Measurements from ENCODE around the gene RASL10B. TPM values are rescaled to one million over a fixed set of nuclear protein-coding genes. Genes with fewer than 3 reads are reported as not detected.

RASL10B gene
- total and polyA plus RNA-seq, 10 of the 15 experiments (the other 5 are each of a cell fraction or from before 2014, with no cell fraction given): not detected

DNA sequence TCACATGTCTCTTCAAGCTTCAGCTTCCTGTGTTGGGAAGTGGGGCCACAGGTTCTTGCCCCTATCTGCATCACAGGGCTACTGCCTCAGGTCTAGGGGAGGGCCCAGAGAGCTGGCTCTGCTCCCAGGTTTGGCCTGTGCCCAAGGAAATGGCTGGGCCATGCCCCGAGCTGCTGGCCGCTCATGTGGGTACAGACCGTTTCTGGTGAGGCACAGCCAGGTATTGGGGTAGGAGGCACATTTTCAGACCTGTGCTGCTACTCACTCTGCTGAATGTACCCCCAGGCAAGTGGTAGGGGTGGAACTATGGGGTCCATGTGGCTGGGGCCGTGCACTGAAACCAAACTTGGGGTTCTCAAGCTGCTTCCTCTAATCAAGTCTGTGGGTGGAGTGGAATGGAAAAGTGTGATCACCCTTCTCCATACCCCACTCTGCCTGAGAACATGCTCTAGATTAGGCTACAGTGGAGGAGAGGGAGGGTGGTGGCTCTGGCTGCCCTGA lies 17.0 kb downstream of the RASL10B start:
- TF ChIP-seq TCF12 (IDR thresholded peaks at IDR 0.05; ENCODE audit: low read depth, low read length): no peak
- TF ChIP-seq KLF5 (IDR thresholded peaks at IDR 0.05; ENCODE audit: partially characterized antibody): no peak
- no peak for TF ChIP-seq STAT3 (IDR thresholded peaks at IDR 0.05; ENCODE audit: low read depth, low read length)
- TF ChIP-seq HDGF (IDR thresholded peaks at IDR 0.05): no peak
- TF ChIP-seq, protein P1, sequence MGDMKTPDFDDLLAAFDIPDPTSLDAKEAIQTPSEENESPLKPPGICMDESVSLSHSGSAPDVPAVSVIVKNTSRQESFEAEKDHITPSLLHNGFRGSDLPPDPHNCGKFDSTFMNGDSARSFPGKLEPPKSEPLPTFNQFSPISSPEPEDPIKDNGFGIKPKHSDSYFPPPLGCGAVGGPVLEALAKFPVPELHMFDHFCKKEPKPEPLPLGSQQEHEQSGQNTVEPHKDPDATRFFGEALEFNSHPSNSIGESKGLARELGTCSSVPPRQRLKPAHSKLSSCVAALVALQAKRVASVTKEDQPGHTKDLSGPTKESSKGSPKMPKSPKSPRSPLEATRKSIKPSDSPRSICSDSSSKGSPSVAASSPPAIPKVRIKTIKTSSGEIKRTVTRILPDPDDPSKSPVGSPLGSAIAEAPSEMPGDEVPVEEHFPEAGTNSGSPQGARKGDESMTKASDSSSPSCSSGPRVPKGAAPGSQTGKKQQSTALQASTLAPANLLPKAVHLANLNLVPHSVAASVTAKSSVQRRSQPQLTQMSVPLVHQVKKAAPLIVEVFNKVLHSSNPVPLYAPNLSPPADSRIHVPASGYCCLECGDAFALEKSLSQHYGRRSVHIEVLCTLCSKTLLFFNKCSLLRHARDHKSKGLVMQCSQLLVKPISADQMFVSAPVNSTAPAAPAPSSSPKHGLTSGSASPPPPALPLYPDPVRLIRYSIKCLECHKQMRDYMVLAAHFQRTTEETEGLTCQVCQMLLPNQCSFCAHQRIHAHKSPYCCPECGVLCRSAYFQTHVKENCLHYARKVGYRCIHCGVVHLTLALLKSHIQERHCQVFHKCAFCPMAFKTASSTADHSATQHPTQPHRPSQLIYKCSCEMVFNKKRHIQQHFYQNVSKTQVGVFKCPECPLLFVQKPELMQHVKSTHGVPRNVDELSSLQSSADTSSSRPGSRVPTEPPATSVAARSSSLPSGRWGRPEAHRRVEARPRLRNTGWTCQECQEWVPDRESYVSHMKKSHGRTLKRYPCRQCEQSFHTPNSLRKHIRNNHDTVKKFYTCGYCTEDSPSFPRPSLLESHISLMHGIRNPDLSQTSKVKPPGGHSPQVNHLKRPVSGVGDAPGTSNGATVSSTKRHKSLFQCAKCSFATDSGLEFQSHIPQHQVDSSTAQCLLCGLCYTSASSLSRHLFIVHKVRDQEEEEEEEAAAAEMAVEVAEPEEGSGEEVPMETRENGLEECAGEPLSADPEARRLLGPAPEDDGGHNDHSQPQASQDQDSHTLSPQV (IDR thresholded peaks at IDR 0.05): no peak
- TF ChIP-seq BMI1 (IDR thresholded peaks at IDR 0.05; ENCODE audit: borderline replicate concordance): no peak
- TF ChIP-seq, protein P2, sequence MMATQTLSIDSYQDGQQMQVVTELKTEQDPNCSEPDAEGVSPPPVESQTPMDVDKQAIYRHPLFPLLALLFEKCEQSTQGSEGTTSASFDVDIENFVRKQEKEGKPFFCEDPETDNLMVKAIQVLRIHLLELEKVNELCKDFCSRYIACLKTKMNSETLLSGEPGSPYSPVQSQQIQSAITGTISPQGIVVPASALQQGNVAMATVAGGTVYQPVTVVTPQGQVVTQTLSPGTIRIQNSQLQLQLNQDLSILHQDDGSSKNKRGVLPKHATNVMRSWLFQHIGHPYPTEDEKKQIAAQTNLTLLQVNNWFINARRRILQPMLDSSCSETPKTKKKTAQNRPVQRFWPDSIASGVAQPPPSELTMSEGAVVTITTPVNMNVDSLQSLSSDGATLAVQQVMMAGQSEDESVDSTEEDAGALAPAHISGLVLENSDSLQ (IDR thresholded peaks at IDR 0.05): no peak
- no peak for TF ChIP-seq RUNX3 (IDR thresholded peaks at IDR 0.05; ENCODE audit: low read length)
- no peak for TF ChIP-seq ETV6 (conservative IDR thresholded peaks at IDR 0.05 in 1 of 2, IDR thresholded peaks at IDR 0.05 in 1 of 2; ENCODE audit: borderline replicate concordance in 1 of 2, low read depth in 1 of 2)
- no peak for TF ChIP-seq RFX5 (IDR thresholded peaks at IDR 0.05; ENCODE audit: low read depth, low read length)
- TF ChIP-seq KDM1A (IDR thresholded peaks at IDR 0.05; ENCODE audit: borderline replicate concordance): no peak
- TF ChIP-seq, protein P3, sequence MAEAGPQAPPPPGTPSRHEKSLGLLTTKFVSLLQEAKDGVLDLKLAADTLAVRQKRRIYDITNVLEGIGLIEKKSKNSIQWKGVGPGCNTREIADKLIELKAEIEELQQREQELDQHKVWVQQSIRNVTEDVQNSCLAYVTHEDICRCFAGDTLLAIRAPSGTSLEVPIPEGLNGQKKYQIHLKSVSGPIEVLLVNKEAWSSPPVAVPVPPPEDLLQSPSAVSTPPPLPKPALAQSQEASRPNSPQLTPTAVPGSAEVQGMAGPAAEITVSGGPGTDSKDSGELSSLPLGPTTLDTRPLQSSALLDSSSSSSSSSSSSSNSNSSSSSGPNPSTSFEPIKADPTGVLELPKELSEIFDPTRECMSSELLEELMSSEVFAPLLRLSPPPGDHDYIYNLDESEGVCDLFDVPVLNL (IDR thresholded peaks at IDR 0.05; ENCODE audit: low read depth, low read length): no peak
- WGBS (ENCODE audit: insufficient coverage, insufficient replicate concordance, low lambda C conversion rate, missing lambda C conversion rate): 1% methylated on average over 4 of the region's 4 CpGs
- Histone ChIP-seq H3K4me2 (ENCODE audit: control insufficient read depth, insufficient read depth) (no peak overlapping the region), H4K20me1 (ENCODE audit: control insufficient read depth, insufficient read depth) (no peaks in the 10 kb centered on the region), H3K36me3 (ENCODE audit: control insufficient read depth in 2 of 2, insufficient read depth in 2 of 2, low read length in 1 of 2) (no peaks in the 10 kb centered on the region), H3K9ac (ENCODE audit: control insufficient read depth, insufficient read depth, low read length) (no peak overlapping the region), H2AFZ (ENCODE audit: control insufficient read depth, low read depth, low read length) (no peak overlapping the region), H3K4me3 (no peak overlapping the region), H3K9me3 (replicated peaks; ENCODE audit: control insufficient read depth, insufficient read depth, low read length) (no peaks in the 10 kb centered on the region), H3K79me2 (ENCODE audit: control insufficient read depth, insufficient read depth, low read length) (no peaks in the 10 kb centered on the region), H3K27me3 (replicated peaks in 1 of 2; ENCODE audit: control insufficient read depth in 2 of 2, insufficient read depth in 2 of 2, low read length in 1 of 2) (peaks cover 2 to 6% of the 10 kb centered on the region in 2 experiments; a peak in 3 of 4 replicates), H3K27ac (ENCODE audit: control insufficient read depth, insufficient read depth) (no peak overlapping the region), H3K4me1 (ENCODE audit: control insufficient read depth, insufficient read depth, low read length) (no peaks in the 10 kb centered on the region)
- FAIRE-seq (no peak), ATAC-seq (no peak; the same call in 2 of the 3 replicates), DNase-seq (ENCODE audit: low read depth, low spot score) (no peak)
- intact Hi-C loops (cut with micrococcal nuclease; ENCODE audit: unreplicated experiment): loop anchor here (5.0 to 10.0 kb wide), 2 partner anchors 191 to 1324 kb away; no protein-coding TSS in a partner anchor
- no TSS peak for BruUV-seq (replicated peaks)
- CTCF ChIA-PET: interaction anchor here (0.9 to 6.0 kb wide), 15 partner anchors 9 to 578 kb away, joined by 3 to 116 read pairs (median 6); partner anchors contain the start of genes C17orf50 and RASL10B
- SMC1A ChIA-PET (ENCODE audit: uncharacterized antibody, unreplicated experiment): interaction anchor here (1.0 to 2.6 kb wide), 3 partner anchors 136 to 210 kb away, joined by 3 to 33 read pairs (median 3); partner anchors contain the start of gene SLFN12L
- RAD21 ChIA-PET (ENCODE audit: unreplicated experiment): interaction anchor here (1.7 to 4.5 kb wide), 3 partner anchors 60 to 140 kb away, joined by 4 to 55 read pairs (median 8); partner anchors contain the start of gene TAF15
- POLR2A ChIA-PET: no interaction called here
- in situ Hi-C loops (cut with MboI): loop anchor here (5.0 to 10.0 kb wide), 3 partner anchors 141 to 584 kb away; no protein-coding TSS in a partner anchor

Data from GM12878 (cell line).